Activated CD8-positive, alpha-beta T cell treated with anti-CD3 and anti-CD28 coated beads, Interleukin-2, amount 10 ng/mL, durations not matched to agents 7 days and 5 days (primary cell): ENCODE measurements around the gene PLOD3. TPM values are rescaled to one million over a fixed set of nuclear protein-coding genes. Genes with fewer than 3 reads are reported as not detected.

Experiments used
- ATAC-seq: fragments of 150-1000 bp; cut with Tn5 transposase; one replicate; pipeline ENCODE4 v1.10.0; 2021; ENCODE audit warnings: moderate library complexity
- CTCF ChIA-PET: fragments of 350-600 bp; sonication (Branson Sonifier 250); formaldehyde crosslinking; loops from one replicate; lab custom pipeline; 2021; ENCODE audit warnings: antibody characterized with exemption; lab: Charles Lee
- POLR2A ChIA-PET: fragments of 350-600 bp; sonication (Branson Sonifier 250); formaldehyde crosslinking; loops from one replicate; lab custom pipeline; 2021; ENCODE audit warnings: antibody characterized with exemption; lab: Charles Lee
- DNase-seq: peaks from one replicate; pipeline ENCODE4 v3.0.0-alpha.2; 2020
- H3K27ac Mint-ChIP-seq: one replicate; pipeline ENCODE4 v1.8.0; 2021; ENCODE audit warnings: mild to moderate bottlenecking, mixed read lengths
- H3K27me3 Mint-ChIP-seq: one replicate; pipeline ENCODE4 v1.8.0; 2021; ENCODE audit warnings: low read depth, mixed read lengths
- H3K36me3 Mint-ChIP-seq: one replicate; pipeline ENCODE4 v1.8.0; 2021; ENCODE audit warnings: low read depth, mixed read lengths
- H3K4me1 Mint-ChIP-seq: one replicate; pipeline ENCODE4 v1.8.0; 2021; ENCODE audit warnings: low read depth, mixed read lengths
- H3K4me3 Mint-ChIP-seq: one replicate; pipeline ENCODE4 v1.8.0; 2021; ENCODE audit warnings: mild to moderate bottlenecking, mixed read lengths
- H3K9me3 Mint-ChIP-seq: one replicate; pipeline ENCODE4 v1.8.0; 2022; ENCODE audit warnings: mixed read lengths; ENCODE audit not compliant: insufficient read depth
- total RNA-seq, 2 experiments: library from RNA; stranded (reverse); gene quantifications; one replicate each; pipeline ENCODE4 v1.2.3, GENCODE V29; 2021

PLOD3 gene
- total RNA-seq, 2 experiments from 2014 or later, result 51.1 to 58.1 TPM

GRCh38 chr7:101245147-101245668 is 27.8 kb upstream of the PLOD3 start:
- ChIA-PET POLR2A (interaction anchor here (0.6 to 2.5 kb wide), 4 partner anchors 10 to 81 kb away, joined by 3 to 20 read pairs (median 4); partner anchors contain the start of genes PLOD3 and ZNHIT1), CTCF (interaction anchor here (1.1 to 4.6 kb wide), 8 partner anchors 9 to 219 kb away, joined by 3 to 64 read pairs (median 14); partner anchors contain the start of genes PLOD3 and ZNHIT1)
- Mint-ChIP-seq H3K4me3 (peak overlapping the region; percentile 93), H3K9me3 (no peaks in the 10 kb centered on the region), H3K27me3 (no peaks in the 10 kb centered on the region), H3K36me3 (peaks cover 33% of the 10 kb centered on the region), H3K27ac (peak overlapping the region; percentile 97), H3K4me1 (peaks cover 37% of the 10 kb centered on the region)
- DNase-seq (no peak), ATAC-seq (no peak)

DNA sequence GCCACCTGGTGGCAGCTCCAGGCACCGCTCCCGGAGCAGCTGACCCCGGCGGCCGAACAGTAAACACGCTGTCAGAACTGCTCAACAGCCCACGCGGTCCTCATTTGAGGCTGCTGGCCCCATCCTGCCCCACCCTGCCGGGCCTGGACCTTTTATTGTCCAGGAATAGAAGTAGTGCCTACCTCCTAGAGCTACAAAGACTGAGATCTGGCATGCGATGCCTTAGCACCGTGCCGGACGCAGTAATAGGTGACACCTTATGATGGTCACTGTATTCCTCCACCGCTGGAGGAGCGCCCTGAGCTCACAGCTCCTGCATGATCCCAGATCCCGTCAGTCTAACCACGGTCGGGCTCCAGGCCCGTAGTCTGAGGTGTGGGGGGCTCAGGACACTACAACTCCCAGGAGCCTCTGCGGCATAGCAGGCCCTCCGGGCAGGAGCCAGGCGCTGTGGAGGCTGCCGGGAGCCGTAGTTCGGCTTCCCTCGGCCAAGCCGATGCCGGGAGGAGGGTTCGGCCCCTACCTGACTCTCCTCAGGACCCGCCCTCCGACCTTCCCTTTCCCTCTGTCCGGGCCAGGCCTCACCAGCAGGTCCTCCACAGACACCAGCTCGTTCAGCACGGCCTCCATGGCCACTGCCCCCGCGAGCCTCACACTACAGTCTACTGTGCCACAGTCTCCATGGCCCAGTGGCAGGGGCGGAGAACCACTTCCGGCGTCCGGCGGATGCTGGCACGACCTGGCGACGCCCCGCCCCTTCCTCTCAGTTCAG is 27.2 kb upstream of the PLOD3 start, which contains the start of gene FIS1:
Gene FIS1, minus strand, starts transcription at position 707 of the 772 bp plus-strand sequence. Its CDS starts 77 bp downstream, at position 630.
- POLR2A ChIA-PET, result interaction anchor here (0.9 to 2.5 kb wide), 6 partner anchors 7 to 80 kb away, joined by 3 to 20 read pairs (median 4); partner anchors contain the start of genes IFT22, PLOD3 and ZNHIT1
- Mint-ChIP-seq H3K27ac (peak within 1 kb of the TSS; percentile 97), H3K9me3 (no peaks in the 10 kb centered on the region), H3K36me3 (peaks cover 30% of the 10 kb centered on the region), H3K4me3 (peak within 1 kb of the TSS; percentile 93), H3K4me1 (peaks cover 33% of the 10 kb centered on the region), H3K27me3 (no peaks in the 10 kb centered on the region)
- CTCF ChIA-PET, result interaction anchor here (1.0 to 4.6 kb wide), 14 partner anchors 9 to 355 kb away, joined by 3 to 64 read pairs (median 6); partner anchors contain the start of genes ACHE, PLOD3, UFSP1 and ZNHIT1
- ATAC-seq (peak; percentile 96), DNase-seq (peak; percentile 95)

GRCh38 chr7:101243646-101244374 is 26.4 kb upstream of the PLOD3 start:
- Mint-ChIP-seq H3K9me3 (no peaks in the 10 kb centered on the region), H3K27ac (peak overlapping the region; percentile 97), H3K36me3 (peaks cover 29% of the 10 kb centered on the region), H3K27me3 (no peaks in the 10 kb centered on the region), H3K4me3 (peak overlapping the region; percentile 93), H3K4me1 (peaks cover 36% of the 10 kb centered on the region)
- ChIA-PET CTCF (interaction anchor here (0.8 to 4.6 kb wide), 15 partner anchors 9 to 354 kb away, joined by 3 to 64 read pairs (median 5); partner anchors contain the start of genes ACHE, PLOD3, UFSP1 and ZNHIT1), POLR2A (interaction anchor here (0.9 to 2.5 kb wide), 6 partner anchors 8 to 369 kb away, joined by 3 to 20 read pairs (median 4); partner anchors contain the start of genes IFT22, PLOD3, SRRT and ZNHIT1)
- no peak for ATAC-seq
- no peak for DNase-seq

DNA sequence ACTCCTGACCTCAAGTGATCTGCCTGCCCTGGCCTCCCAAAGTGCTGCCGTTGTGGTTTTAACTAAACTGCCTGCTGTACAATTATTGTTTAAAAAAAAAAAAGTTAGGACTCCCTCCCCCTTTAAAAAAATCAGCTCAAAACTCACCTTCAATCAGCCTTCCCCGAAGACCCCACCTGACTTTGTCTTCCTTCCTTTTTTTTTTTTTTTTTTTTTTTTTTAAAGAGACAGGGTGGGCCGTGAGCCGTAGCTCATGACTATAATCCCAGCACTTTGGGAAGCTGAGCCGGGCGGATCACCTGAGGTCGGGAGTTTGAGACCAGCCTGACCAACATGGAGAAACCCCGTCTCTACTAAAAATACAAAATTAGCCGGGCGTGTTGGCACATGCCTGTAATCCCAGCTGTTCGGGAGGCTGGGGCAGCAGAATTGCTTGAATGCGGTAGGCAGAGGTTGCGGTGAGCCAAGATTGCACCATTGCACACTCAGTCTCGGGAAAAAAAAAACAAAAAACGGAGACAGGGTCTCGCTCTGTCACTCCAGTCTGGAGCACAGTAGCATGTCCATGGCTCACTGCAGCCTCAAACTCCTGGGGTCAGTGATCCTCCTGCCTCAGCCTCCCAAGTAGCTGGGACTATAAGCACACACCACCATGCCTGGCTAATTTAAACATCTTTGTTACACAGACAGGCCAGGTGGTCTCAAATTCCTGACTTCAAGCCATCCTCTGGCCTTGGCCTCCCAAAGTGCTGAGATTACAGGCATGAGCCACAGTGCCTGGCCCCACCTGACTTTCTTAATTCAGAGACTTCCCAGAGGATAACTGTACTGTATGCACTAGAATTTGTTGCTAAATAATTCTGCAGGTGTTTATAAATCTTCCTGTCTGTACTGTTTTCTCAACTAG is 24.3 kb upstream of the PLOD3 start:
- peaks cover 31% of the 10 kb centered on the region for H3K4me1 Mint-ChIP-seq
- no peak for DNase-seq
- H3K27ac Mint-ChIP-seq, result no peak overlapping the region
- no peaks in the 10 kb centered on the region for H3K27me3 Mint-ChIP-seq
- no peak overlapping the region for H3K4me3 Mint-ChIP-seq
- H3K9me3 Mint-ChIP-seq, result no peaks in the 10 kb centered on the region
- ChIA-PET POLR2A (interaction anchor here (0.6 to 1.0 kb wide), 2 partner anchors 24 to 843 kb away, joined by 3 to 4 read pairs; partner anchors contain the start of genes PLOD3 and ZNHIT1), CTCF (interaction anchor here (0.6 to 4.6 kb wide), 3 partner anchors 23 to 98 kb away, joined by 4 to 64 read pairs (median 29); partner anchors contain the start of genes PLOD3 and ZNHIT1)
- no peak for ATAC-seq
- peaks cover 19% of the 10 kb centered on the region for H3K36me3 Mint-ChIP-seq

GRCh38 chr7:101241015-101241363 is 23.6 kb upstream of the PLOD3 start:
- Mint-ChIP-seq H3K36me3 (peaks cover 18% of the 10 kb centered on the region), H3K27ac (no peak overlapping the region), H3K27me3 (no peaks in the 10 kb centered on the region), H3K9me3 (no peaks in the 10 kb centered on the region), H3K4me3 (no peak overlapping the region), H3K4me1 (peaks cover 31% of the 10 kb centered on the region)
- DNase-seq (no peak), ATAC-seq (no peak)
- CTCF ChIA-PET, result interaction anchor here (0.6 to 4.6 kb wide), 2 partner anchors 22 to 43 kb away, joined by 4 to 64 read pairs; partner anchors contain the start of genes PLOD3 and ZNHIT1
- POLR2A ChIA-PET, result interaction anchor here (1.0 kb wide), 1 partner anchor 23 kb away, joined by 4 read pairs; the partner anchor contains the start of genes PLOD3 and ZNHIT1

- Mint-ChIP-seq H3K27ac (no peak overlapping the region), H3K4me3 (no peak overlapping the region), H3K9me3 (no peaks in the 10 kb centered on the region), H3K4me1 (peaks cover 25% of the 10 kb centered on the region), H3K36me3 (peaks cover 13% of the 10 kb centered on the region), H3K27me3 (no peaks in the 10 kb centered on the region)
- ChIA-PET CTCF (no interaction called here), POLR2A (interaction anchor here (1.0 kb wide), 1 partner anchor 23 kb away, joined by 4 read pairs; the partner anchor contains the start of genes PLOD3 and ZNHIT1)
- no peak for DNase-seq
- ATAC-seq, result no peak
These were observed 23.0 kb upstream of the PLOD3 start for GRCh38 chr7:101240226-101241014.

DNA sequence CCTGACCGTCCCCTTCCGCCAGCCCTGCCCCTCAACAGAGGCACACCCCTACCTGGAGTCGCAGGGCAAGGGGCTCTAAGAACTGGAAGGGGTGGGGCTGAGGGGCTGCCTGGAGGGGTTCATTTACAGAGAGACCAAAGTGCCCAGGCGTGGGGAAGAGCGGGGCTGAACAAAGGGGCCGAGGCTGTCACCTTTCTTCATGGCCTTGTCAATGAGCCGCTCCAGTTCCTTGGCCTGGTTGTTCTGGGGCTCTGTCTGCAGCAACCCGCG is 22.5 kb upstream of the PLOD3 start:
- no peak for DNase-seq
- ATAC-seq, result no peak
- ChIA-PET CTCF (no interaction called here), POLR2A (no interaction called here)
- H3K9me3 Mint-ChIP-seq, result no peaks in the 10 kb centered on the region
- no peaks in the 10 kb centered on the region for H3K27me3 Mint-ChIP-seq
- no peak overlapping the region for H3K27ac Mint-ChIP-seq
- peaks cover 20% of the 10 kb centered on the region for H3K4me1 Mint-ChIP-seq
- peaks cover 8% of the 10 kb centered on the region for H3K36me3 Mint-ChIP-seq
- no peak overlapping the region for H3K4me3 Mint-ChIP-seq

DNA sequence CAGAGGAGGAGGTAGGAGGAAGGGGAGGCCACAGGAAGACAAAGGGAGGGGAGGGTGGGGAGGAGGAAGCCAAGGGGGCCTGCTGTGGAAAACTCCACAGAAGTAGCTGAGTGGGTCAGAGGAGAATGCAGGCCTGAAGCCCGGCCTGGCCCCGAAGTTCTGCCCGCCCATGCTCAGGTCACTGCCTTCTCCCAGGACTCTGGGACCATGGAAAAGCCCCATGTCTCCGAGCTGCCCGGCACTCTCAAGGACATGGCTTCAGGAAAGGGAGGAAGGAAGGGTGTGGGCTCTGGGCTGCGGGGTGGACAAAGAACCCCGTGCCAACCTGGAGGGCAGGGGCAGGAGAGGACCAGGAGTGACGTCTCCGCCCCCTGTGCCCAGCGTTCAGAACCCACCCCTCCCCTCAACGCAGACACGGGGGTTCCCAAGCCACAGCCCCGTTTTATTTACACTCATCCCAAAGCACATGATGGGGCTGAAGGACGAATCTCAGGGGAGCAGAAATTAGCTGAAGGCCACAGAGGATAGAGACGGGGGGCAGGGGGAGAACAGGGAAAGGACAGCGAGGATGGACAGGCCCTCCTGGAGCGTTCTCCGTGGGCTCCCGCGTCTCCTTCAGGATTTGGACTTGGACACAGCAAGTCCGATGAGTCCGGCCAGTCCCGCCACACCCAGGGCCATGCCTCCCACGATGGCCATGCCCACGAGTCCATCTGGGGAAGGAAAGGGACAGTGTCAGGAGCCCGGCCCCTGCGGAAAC is 22.0 kb upstream of the PLOD3 start:
- no peak overlapping the region for H3K4me3 Mint-ChIP-seq
- no peak overlapping the region for H3K27ac Mint-ChIP-seq
- DNase-seq, result no peak
- POLR2A ChIA-PET, result no interaction called here
- no peaks in the 10 kb centered on the region for H3K27me3 Mint-ChIP-seq
- H3K9me3 Mint-ChIP-seq, result no peaks in the 10 kb centered on the region
- no peak for ATAC-seq
- H3K4me1 Mint-ChIP-seq, result peaks cover 17% of the 10 kb centered on the region
- H3K36me3 Mint-ChIP-seq, result peaks cover 8% of the 10 kb centered on the region
- CTCF ChIA-PET, result no interaction called here

DNA sequence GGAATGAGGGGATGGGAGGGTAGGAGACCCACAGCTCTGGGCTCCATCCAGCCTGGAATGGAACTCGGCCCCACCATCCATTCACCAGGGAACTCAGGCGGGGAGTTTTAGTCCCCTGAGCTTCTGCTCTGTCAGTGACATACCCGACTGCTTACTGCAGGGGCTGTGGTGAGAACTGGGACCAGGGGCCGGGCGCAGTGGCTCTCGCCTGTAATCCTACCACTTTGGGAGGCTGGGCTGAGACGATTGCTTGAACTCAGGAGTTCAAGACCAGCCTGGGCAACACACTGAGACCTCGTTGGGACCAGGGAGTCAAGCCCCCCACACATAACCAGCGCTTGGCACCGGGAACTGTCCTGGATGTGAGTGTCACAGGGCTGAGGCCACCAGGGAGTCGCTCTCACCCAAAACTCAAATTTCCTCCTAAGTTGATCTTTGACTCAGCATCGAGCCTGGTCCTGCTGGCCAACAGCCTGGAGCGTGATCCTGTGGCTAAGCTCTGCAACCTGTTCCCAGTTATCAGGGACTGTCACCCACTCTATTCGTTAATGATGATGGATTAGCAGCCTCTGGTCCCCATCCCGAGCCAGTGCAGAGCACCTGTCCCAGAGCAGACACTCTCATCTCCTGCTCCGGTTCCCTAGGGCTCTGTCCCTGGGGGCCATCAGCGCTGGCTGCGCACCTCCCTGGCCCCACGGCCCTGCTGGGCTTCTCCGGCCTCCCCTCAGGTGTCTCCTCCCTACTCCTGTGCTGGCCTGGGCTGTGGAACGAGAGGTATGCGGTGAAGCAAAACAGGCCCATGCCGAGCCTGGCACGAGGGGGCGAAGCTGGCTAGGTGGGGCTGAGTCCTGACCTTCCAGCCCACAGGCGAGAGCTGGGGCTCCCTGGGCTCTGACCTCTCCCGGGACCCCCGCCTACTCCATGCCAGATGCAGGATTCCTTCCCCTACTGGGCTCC is 21.1 kb upstream of the PLOD3 start:
- H3K27me3 Mint-ChIP-seq, result no peaks in the 10 kb centered on the region
- ATAC-seq, result no peak
- ChIA-PET POLR2A (no interaction called here), CTCF (no interaction called here)
- peaks cover 10% of the 10 kb centered on the region for H3K4me1 Mint-ChIP-seq
- H3K27ac Mint-ChIP-seq, result no peak overlapping the region
- peaks cover 4% of the 10 kb centered on the region for H3K36me3 Mint-ChIP-seq
- H3K9me3 Mint-ChIP-seq, result no peaks in the 10 kb centered on the region
- no peak overlapping the region for H3K4me3 Mint-ChIP-seq
- DNase-seq, result no peak
